RWPE2 (cell line): Measurements from ENCODE around the gene ATG5.
"Not testable (repeated sequence)": the region's sequence is repeated elsewhere in the genome, so short reads cannot be mapped to it uniquely, and the experiment has no call there.

ENCODE experiments used
- ATAC-seq: fragments of 200-7000 bp; cut with Tn5 transposase; 3 replicates; pipeline ENCODE4 v1.9.1; 2021; ENCODE audit warnings: low read depth
- DNase-seq: peaks from one replicate; pipeline ENCODE4 v3.0.0-alpha.2; 2020; ENCODE audit warnings: low spot score
- H3K27ac ChIP-seq: fragments of 450-650 bp; 2 replicates; pipeline ENCODE4 v1.5.1; 2017; ENCODE audit warnings: mild to moderate bottlenecking; ENCODE audit not compliant: poor library complexity, severe bottlenecking
- H3K27me3 ChIP-seq: fragments of 250-450 bp; sonication (Bioruptor Pico); 2 replicates; pipeline ENCODE4 v1.5.1; 2021; ENCODE audit warnings: mild to moderate bottlenecking, moderate library complexity; ENCODE audit not compliant: insufficient read depth, poor library complexity, severe bottlenecking
- H3K36me3 ChIP-seq: fragments of 250-450 bp; sonication (Bioruptor Pico); 2 replicates; pipeline ENCODE4 v1.5.1; 2020; ENCODE audit warnings: low read depth, mild to moderate bottlenecking, moderate library complexity
- H3K4me1 ChIP-seq: fragments of 250-450 bp; sonication (Bioruptor Pico); 2 replicates; pipeline ENCODE4 v1.5.1; 2021; ENCODE audit warnings: mild to moderate bottlenecking, moderate library complexity; ENCODE audit not compliant: insufficient read depth, poor library complexity, severe bottlenecking
- H3K4me3 ChIP-seq: fragments of 250-450 bp; sonication (Bioruptor Pico); 2 replicates; pipeline ENCODE4 v1.5.1; 2021; ENCODE audit warnings: mild to moderate bottlenecking, moderate library complexity; ENCODE audit not compliant: severe bottlenecking
- H3K9me3 ChIP-seq: fragments of 250-450 bp; sonication (Bioruptor Pico); 2 replicates; pipeline ENCODE4 v1.5.1; 2021; ENCODE audit warnings: mild to moderate bottlenecking, moderate library complexity; ENCODE audit not compliant: severe bottlenecking
- TF ChIP-seq, protein P1 (sequence below): fragments of 450-650 bp; IDR thresholded peaks from one replicate; pipeline ENCODE4 v1.5.1; 2017; ENCODE audit warnings: mild to moderate bottlenecking, moderate library complexity; ENCODE audit not compliant: poor library complexity, severe bottlenecking

The ATG5 gene

DNA sequence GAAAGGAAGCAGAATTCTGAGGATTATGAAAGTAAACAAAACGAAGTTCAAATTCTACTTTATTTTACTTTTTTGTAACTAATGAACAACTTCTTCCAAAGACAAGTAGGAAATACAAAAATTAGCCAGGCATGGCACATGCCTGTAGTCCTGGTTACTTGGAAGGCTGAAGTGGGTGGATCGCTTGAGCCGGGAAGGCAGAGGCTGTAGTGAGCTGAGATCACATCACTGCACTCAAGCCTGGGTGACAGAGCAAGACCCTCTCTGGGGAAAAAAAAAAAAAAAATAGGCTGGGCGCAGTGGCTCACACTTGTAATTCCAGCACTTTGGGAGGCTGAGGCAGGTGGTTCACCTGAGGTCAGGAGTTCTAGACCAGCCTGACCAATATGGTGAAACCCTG lies 82.3 kb downstream of the ATG5 start:
- H3K4me1 ChIP-seq: no peaks in the 10 kb centered on the region
- peaks cover 17% of the 10 kb centered on the region for H3K36me3 ChIP-seq
- DNase-seq (no peak), ATAC-seq (no peak)
- no peaks in the 10 kb centered on the region for H3K27me3 ChIP-seq
- no peak overlapping the region for H3K4me3 ChIP-seq
- TF ChIP-seq, protein P1, sequence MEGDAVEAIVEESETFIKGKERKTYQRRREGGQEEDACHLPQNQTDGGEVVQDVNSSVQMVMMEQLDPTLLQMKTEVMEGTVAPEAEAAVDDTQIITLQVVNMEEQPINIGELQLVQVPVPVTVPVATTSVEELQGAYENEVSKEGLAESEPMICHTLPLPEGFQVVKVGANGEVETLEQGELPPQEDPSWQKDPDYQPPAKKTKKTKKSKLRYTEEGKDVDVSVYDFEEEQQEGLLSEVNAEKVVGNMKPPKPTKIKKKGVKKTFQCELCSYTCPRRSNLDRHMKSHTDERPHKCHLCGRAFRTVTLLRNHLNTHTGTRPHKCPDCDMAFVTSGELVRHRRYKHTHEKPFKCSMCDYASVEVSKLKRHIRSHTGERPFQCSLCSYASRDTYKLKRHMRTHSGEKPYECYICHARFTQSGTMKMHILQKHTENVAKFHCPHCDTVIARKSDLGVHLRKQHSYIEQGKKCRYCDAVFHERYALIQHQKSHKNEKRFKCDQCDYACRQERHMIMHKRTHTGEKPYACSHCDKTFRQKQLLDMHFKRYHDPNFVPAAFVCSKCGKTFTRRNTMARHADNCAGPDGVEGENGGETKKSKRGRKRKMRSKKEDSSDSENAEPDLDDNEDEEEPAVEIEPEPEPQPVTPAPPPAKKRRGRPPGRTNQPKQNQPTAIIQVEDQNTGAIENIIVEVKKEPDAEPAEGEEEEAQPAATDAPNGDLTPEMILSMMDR: no peak
- H3K27ac ChIP-seq: no peak overlapping the region
- H3K9me3 ChIP-seq: no peaks in the 10 kb centered on the region

DNA sequence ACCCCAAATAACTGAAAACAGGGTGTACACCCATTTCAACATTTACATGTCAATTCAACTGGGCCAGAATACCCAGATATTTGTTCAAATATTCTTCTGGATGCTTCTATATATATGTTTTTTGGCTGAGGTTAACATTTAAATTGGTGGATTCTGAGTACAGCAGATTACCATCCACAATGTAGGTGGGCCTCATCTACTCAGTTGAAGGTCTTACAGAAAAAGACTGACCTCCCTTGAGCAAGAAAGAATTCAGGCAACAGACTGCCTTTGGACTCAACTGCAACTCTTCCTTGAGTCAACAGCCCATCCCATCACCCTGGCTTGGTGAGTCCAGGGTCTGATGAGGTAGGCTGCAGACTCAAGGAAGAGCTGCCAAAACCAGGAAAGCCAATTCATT lies 84.1 kb downstream of the ATG5 start:
- no peak for ATAC-seq
- no peak overlapping the region for H3K27ac ChIP-seq
- H3K27me3 ChIP-seq: no peaks in the 10 kb centered on the region
- H3K4me1 ChIP-seq: no peaks in the 10 kb centered on the region
- no peak overlapping the region for H3K4me3 ChIP-seq
- H3K9me3 ChIP-seq: no peaks in the 10 kb centered on the region
- H3K36me3 ChIP-seq: peaks cover 10% of the 10 kb centered on the region
- no peak for DNase-seq
- TF ChIP-seq, protein P1: no peak

DNA sequence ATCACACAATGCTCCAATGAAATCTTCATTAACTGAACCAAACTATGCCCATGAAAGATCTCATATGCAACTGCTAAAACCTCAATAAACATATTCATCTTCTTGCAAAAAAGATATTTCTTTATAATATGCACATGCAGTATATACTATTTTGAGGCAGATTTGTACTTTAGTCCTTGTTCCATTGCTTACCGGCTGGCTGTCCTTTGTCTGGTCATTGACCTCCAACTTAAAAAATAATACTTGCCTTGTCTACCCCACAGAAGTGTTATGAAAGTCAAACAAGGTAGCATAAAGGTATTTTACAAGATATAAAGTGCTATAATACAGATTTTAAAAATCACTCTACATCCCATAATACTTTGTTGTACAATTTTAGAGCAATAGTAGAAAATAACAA lies 88.3 kb downstream of the ATG5 start:
- Histone ChIP-seq H3K27ac (no peak overlapping the region), H3K4me3 (no peak overlapping the region), H3K36me3 (peaks cover 15% of the 10 kb centered on the region), H3K27me3 (no peaks in the 10 kb centered on the region), H3K4me1 (no peaks in the 10 kb centered on the region), H3K9me3 (no peaks in the 10 kb centered on the region)
- no peak for DNase-seq
- ATAC-seq: no peak
- TF ChIP-seq, protein P1: no peak

DNA sequence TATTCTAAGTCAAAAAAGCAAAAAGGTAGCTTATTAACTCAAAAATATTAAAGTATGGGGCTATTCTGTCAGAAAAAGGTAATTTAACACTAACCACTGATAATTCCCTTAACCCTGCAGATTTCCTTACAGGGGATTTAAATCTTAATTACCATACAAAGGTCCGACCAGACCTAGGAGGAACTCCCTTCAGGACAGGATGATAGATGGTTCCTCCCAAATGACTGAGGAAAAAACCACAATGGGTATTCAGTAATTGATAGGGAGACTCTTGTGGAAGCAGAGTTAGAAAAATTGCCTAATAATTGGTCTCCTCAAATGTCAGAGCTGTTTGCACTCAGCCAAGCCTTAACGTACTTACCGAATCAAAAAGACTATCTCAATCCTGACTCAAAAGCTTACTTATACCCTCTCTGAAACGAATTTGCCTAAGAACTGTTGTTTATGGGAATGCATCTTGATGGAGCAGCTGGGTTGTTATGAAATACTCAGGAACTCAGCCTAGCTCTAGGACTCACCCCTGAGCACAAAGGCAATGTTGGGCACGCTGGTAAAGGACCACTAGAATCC lies 95.6 kb downstream of the ATG5 start:
- H3K36me3 ChIP-seq, H3K27me3 ChIP-seq, DNase-seq, ATAC-seq, H3K27ac ChIP-seq, H3K9me3 ChIP-seq, H3K4me1 ChIP-seq, H3K4me3 ChIP-seq: not testable (repeated sequence)

DNA sequence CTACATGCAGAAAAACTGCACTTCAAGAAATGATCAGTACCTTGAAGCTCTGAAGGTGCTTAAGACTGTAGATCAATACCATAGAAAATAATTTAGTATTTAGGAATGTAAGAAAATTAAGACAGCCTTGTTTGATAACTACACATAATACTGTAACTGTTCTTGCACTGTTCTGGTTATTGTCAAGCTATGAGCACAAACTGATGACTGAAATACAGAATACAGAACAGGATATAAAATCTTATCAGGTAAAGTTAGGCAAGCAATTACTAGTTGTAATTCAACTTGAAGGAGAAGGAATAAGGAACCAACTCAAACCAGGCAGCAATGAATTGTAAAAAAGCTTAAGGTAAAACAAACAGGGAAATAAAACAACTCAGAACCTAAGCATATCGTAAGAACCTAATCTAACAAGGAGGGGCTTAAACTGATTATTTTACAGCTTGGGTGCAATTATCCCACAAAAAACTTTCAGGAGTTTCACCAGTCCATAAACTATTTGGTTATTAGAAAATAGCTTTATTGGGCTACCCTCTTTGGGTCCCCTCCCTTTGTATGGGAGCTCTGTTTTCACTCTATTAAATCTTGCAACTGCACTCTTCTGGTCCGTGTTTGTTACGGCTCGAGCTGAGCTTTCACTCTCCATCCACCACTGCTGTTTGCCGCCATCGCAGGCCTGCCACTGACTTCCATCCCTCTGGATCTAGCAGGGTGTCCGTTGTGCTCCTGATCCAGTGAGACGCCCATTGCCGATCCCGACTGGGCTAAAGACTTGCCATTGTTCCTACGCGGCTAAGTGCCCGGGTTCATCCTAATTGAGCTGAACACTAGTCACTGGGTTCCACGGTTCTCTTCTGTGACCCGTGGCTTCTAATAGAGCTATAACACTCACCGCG lies 97.7 kb downstream of the ATG5 start:
- Histone ChIP-seq H3K27me3 (no peaks in the 10 kb centered on the region), H3K27ac (no peak overlapping the region), H3K9me3 (no peaks in the 10 kb centered on the region), H3K36me3 (no peaks in the 10 kb centered on the region), H3K4me1 (peaks cover 9% of the 10 kb centered on the region), H3K4me3 (no peak overlapping the region)
- no peak for ATAC-seq
- no peak for DNase-seq
- TF ChIP-seq, protein P1: no peak
